ENCODE measurements around the gene IL17RA.

IL17RA gene

GRCh38 chr22:17106161-17106784, 21.5 kb downstream of the IL17RA start:
- DNase-seq, result no peak

- no peak for DNase-seq
These were observed 22.2 kb downstream of the IL17RA start for GRCh38 chr22:17106785-17107546.

GRCh38 chr22:17107547-17107810, 22.7 kb downstream of the IL17RA start:
- no peak for DNase-seq

DNA sequence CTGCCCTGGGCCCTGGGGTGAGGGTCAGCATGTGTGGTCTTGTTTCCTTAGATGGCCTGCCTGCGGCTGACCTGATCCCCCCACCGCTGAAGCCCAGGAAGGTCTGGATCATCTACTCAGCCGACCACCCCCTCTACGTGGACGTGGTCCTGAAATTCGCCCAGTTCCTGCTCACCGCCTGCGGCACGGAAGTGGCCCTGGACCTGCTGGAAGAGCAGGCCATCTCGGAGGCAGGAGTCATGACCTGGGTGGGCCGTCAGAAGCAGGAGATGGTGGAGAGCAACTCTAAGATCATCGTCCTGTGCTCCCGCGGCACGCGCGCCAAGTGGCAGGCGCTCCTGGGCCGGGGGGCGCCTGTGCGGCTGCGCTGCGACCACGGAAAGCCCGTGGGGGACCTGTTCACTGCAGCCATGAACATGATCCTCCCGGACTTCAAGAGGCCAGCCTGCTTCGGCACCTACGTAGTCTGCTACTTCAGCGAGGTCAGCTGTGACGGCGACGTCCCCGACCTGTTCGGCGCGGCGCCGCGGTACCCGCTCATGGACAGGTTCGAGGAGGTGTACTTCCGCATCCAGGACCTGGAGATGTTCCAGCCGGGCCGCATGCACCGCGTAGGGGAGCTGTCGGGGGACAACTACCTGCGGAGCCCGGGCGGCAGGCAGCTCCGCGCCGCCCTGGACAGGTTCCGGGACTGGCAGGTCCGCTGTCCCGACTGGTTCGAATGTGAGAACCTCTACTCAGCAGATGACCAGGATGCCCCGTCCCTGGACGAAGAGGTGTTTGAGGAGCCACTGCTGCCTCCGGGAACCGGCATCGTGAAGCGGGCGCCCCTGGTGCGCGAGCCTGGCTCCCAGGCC, 23.7 kb downstream of the IL17RA start:
- DNase-seq, result no peak

- no peak for DNase-seq
These were observed 24.5 kb downstream of the IL17RA start for GRCh38 chr22:17109113-17109865.

GRCh38 chr22:17109976-17110375, 25.2 kb downstream of the IL17RA start:
- no peak for DNase-seq

GRCh38 chr22:17110791-17111550, 26.2 kb downstream of the IL17RA start:
- DNase-seq, result no peak

GRCh38 chr22:17112491-17113042, 27.8 kb downstream of the IL17RA start:
- DNase-seq, result no peak

DNA sequence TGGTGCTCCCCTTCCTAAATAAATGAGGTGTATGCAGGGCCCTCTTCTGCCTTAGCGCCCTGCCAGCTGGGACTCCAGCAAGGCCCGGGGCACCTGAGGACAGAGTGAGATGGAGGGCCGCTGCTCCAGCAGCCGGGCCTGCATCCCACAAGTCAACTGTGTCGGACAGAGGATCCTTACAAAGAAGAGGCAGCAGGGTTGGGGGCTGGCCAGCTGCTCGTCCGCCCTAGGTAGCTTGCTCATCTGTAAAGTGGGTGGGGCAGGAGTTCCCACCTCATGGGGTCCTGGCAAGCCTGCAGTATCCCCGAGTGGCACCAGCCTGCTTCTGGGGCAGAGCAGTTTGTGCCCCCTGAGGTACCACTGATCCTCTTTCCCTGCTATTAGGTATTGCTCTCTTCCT, 28.8 kb downstream of the IL17RA start:
- no peak for DNase-seq

- no peak for DNase-seq
These were observed 29.5 kb downstream of the IL17RA start for GRCh38 chr22:17114173-17114897.

GRCh38 chr22:17114898-17115235, 30.1 kb downstream of the IL17RA start:
- DNase-seq, result no peak

GRCh38 chr22:17115236-17115635, 30.4 kb downstream of the IL17RA start:
- no peak for DNase-seq

DNA sequence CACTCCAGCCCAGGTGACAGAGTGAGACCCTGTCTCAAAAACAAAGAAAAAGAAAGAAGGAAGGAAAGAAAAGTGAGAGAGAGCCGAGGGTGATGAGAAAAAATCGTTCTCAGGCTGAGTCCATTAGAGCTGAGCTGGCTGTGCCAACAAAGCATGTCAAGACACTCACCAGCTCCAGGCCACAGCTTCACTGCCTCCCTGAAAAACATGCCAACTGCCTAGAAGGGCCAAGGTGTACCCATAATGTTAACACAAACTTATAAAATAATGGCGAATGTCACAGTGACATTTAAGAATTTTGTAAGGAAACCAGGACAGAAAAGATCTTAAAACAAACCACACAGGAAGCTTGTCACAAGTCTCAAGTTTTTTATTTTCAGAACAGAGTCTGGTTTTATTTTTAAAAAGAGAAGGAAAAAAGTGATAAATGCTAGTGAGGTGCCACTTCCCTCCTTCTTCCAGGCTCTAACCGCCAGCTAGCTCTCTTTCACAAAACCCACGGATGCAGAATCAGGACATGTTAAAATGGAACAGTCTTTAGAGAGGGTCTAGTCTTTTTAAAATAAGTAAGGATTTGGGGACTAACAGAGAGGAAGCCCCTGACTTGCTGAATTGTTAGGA, 31.3 kb downstream of the IL17RA start:
- DNase-seq, result no peak

- DNase-seq, result no peak
These were observed 32.0 kb downstream of the IL17RA start for GRCh38 chr22:17116572-17117330.

DNA sequence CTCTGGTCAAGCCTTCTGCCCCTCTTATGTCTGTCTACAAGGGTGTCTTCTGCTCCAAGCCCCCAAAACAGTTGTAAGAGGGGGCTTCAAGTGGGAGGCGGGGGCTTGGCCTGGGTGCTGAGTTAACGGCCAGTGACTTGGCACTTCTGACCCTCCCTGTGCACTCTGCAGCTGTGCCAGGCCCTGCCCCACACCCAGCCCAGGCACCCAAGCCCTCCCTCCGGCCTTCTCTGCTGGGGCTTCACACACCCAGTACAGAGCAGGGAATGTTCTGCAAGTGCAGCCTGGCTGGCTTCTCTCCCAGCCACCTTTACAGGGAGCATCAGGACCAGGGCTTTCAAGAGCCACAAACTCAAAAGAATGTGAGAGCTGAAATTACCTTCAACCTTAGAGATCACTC, 32.6 kb downstream of the IL17RA start:
- DNase-seq, result no peak

DNA sequence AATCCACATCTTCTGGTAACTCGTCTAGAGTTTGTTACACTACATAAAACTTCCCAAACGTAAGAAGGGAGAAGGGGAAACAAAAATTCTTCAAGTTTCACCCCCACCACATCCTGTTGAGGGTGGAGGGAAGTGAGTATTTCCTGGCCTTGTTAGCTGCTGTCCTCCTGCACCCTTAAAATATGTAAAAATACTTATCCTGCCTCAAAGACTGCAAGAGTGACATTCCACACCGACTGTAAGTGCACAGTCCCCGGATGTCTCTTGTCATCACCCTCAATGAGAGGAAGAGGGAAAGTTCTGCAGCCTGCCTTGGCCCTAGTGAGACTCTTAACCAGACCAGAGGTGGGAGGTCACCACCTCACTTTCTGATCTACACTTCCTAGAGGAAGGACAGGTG, 33.1 kb downstream of the IL17RA start:
- DNase-seq, result no peak

- no peak for DNase-seq
These were observed 33.5 kb downstream of the IL17RA start for GRCh38 chr22:17118342-17118741.

GRCh38 chr22:17119481-17120202, 34.8 kb downstream of the IL17RA start:
- no peak for DNase-seq

- DNase-seq, result no peak
These were observed 35.5 kb downstream of the IL17RA start for GRCh38 chr22:17120281-17120680.

All from NCI-H1694 (cell line).